Muscle layer of colon (tissue), 2 donors: ENCODE results near the gene KCTD21.
"Not testable (repeated sequence)": the region's sequence is repeated elsewhere in the genome, so short reads cannot be mapped to it uniquely, and the experiment has no call there.

ENCODE experiments used
- H3K27ac ChIP-seq: one replicate; pipeline ENCODE4 v1.7.0; 2013; ENCODE audit warnings: low read depth, mild to moderate bottlenecking, low read length, moderate library complexity
- H3K27me3 ChIP-seq, 2 donors: one replicate each; pipeline ENCODE4 v1.7.0; 2013; ENCODE audit warnings: low read length in 2 of 2, mild to moderate bottlenecking in 2 of 2; ENCODE audit not compliant: insufficient read depth in 2 of 2, control insufficient read depth in 1 of 2
- H3K36me3 ChIP-seq: one replicate; pipeline ENCODE4 v1.7.0; 2013; ENCODE audit warnings: mild to moderate bottlenecking, low read length; ENCODE audit not compliant: insufficient read depth
- H3K4me1 ChIP-seq: one replicate; pipeline ENCODE4 v1.7.0; 2013; ENCODE audit warnings: mild to moderate bottlenecking, low read length; ENCODE audit not compliant: insufficient read depth
- H3K4me3 ChIP-seq, 2 donors: one replicate each; pipeline ENCODE4 v1.7.0; 2013; ENCODE audit warnings: low read length in 2 of 2, low read depth in 1 of 2, mild to moderate bottlenecking in 1 of 2, moderate library complexity in 1 of 2
- H3K9ac ChIP-seq: one replicate; pipeline ENCODE4 v1.7.0; 2013; ENCODE audit warnings: low read length
- H3K9me3 ChIP-seq: one replicate; pipeline ENCODE4 v1.7.0; 2013; ENCODE audit warnings: mild to moderate bottlenecking, low read length
- donor health status: abdominal sarcoma.
- donor health status: Adenocarcinoma of cecum.

The KCTD21 gene

GRCh38 chr11:78181185-78181584, 7.2 kb downstream of the KCTD21 start:
- Histone ChIP-seq H3K9ac (no peak overlapping the region), H3K36me3 (no peaks in the 10 kb centered on the region), H3K4me3 (no peak overlapping the region), H3K27me3 (no peaks in the 10 kb centered on the region), H3K4me1 (peaks cover under 1% of the 10 kb centered on the region), H3K9me3 (no peaks in the 10 kb centered on the region), H3K27ac (no peak overlapping the region)

- no peak overlapping the region for H3K9ac ChIP-seq
Measured at GRCh38 chr11:78180751-78181150, 7.7 kb downstream of the KCTD21 start.

GRCh38 chr11:78179459-78180071, 8.9 kb downstream of the KCTD21 start:
- Histone ChIP-seq H3K9ac (no peak overlapping the region), H3K27me3 (no peaks in the 10 kb centered on the region), H3K36me3 (no peaks in the 10 kb centered on the region), H3K27ac (no peak overlapping the region), H3K4me1 (no peaks in the 10 kb centered on the region), H3K9me3 (no peaks in the 10 kb centered on the region), H3K4me3 (no peak overlapping the region)

More at GRCh38 chr11:78180751-78181150, 7.7 kb downstream of the KCTD21 start:
- H3K27me3 ChIP-seq: no peaks in the 10 kb centered on the region
- no peaks in the 10 kb centered on the region for H3K9me3 ChIP-seq
- H3K4me3 ChIP-seq: no peak overlapping the region
- H3K4me1 ChIP-seq: no peaks in the 10 kb centered on the region
- no peaks in the 10 kb centered on the region for H3K36me3 ChIP-seq
- H3K27ac ChIP-seq: no peak overlapping the region

GRCh38 chr11:78177216-78177615, 11.2 kb downstream of the KCTD21 start:
- no peak overlapping the region for H3K4me3 ChIP-seq
- H3K9me3 ChIP-seq: no peaks in the 10 kb centered on the region
- no peaks in the 10 kb centered on the region for H3K27me3 ChIP-seq
- H3K36me3 ChIP-seq: peaks cover 19% of the 10 kb centered on the region
- no peak overlapping the region for H3K9ac ChIP-seq
- H3K4me1 ChIP-seq: no peaks in the 10 kb centered on the region
- no peak overlapping the region for H3K27ac ChIP-seq

GRCh38 chr11:78176605-78177141, 11.8 kb downstream of the KCTD21 start:
- Histone ChIP-seq H3K9ac (no peak overlapping the region), H3K9me3 (no peaks in the 10 kb centered on the region), H3K4me1 (no peaks in the 10 kb centered on the region), H3K36me3 (peaks cover 19% of the 10 kb centered on the region), H3K27ac (no peak overlapping the region), H3K27me3 (no peaks in the 10 kb centered on the region), H3K4me3 (no peak overlapping the region)

GRCh38 chr11:78175862-78176261, 12.6 kb downstream of the KCTD21 start:
- not testable (repeated sequence) for H3K27me3 ChIP-seq, H3K4me3 ChIP-seq, H3K4me1 ChIP-seq, H3K27ac ChIP-seq, H3K9ac ChIP-seq, H3K9me3 ChIP-seq
- H3K36me3 ChIP-seq: peaks cover 19% of the 10 kb centered on the region

GRCh38 chr11:78171951-78172350, 16.5 kb downstream of the KCTD21 start:
- peaks cover 19% of the 10 kb centered on the region for H3K36me3 ChIP-seq
- no peak overlapping the region for H3K27ac ChIP-seq
- no peak overlapping the region for H3K9ac ChIP-seq
- H3K4me1 ChIP-seq: peaks cover 28% of the 10 kb centered on the region
- H3K9me3 ChIP-seq: no peaks in the 10 kb centered on the region
- no peak overlapping the region for H3K4me3 ChIP-seq
- H3K27me3 ChIP-seq: no peaks in the 10 kb centered on the region

GRCh38 chr11:78170874-78171549, 17.4 kb downstream of the KCTD21 start:
- H3K9ac ChIP-seq: no peak overlapping the region

GRCh38 chr11:78170413-78170812, 18.0 kb downstream of the KCTD21 start:
- H3K9me3 ChIP-seq: no peaks in the 10 kb centered on the region
- H3K4me3 ChIP-seq: no peak overlapping the region
- peaks cover 19% of the 10 kb centered on the region for H3K36me3 ChIP-seq
- no peaks in the 10 kb centered on the region for H3K27me3 ChIP-seq
- no peak overlapping the region for H3K9ac ChIP-seq
- H3K4me1 ChIP-seq: peaks cover 43% of the 10 kb centered on the region
- H3K27ac ChIP-seq: no peak overlapping the region

More at GRCh38 chr11:78170874-78171549, 17.4 kb downstream of the KCTD21 start:
- peaks cover 37% of the 10 kb centered on the region for H3K4me1 ChIP-seq
- H3K4me3 ChIP-seq: no peak overlapping the region
- H3K27ac ChIP-seq: no peak overlapping the region
- H3K9me3 ChIP-seq: no peaks in the 10 kb centered on the region
- H3K27me3 ChIP-seq: no peaks in the 10 kb centered on the region
- peaks cover 19% of the 10 kb centered on the region for H3K36me3 ChIP-seq

GRCh38 chr11:78168539-78169477, 19.6 kb downstream of the KCTD21 start:
- no peaks in the 10 kb centered on the region for H3K27me3 ChIP-seq
- no peaks in the 10 kb centered on the region for H3K9me3 ChIP-seq
- H3K9ac ChIP-seq: no peak overlapping the region
- peak overlapping the region in 1 of 2 donors; percentile 11 for H3K4me3 ChIP-seq
- peaks cover 48% of the 10 kb centered on the region for H3K4me1 ChIP-seq
- peak overlapping the region; percentile 49 for H3K27ac ChIP-seq
- peaks cover 13% of the 10 kb centered on the region for H3K36me3 ChIP-seq

- peaks cover 63% of the 10 kb centered on the region for H3K4me1 ChIP-seq
Measured at GRCh38 chr11:78166855-78167469, 21.5 kb downstream of the KCTD21 start.

More at GRCh38 chr11:78166855-78167469, 21.5 kb downstream of the KCTD21 start:
- Histone ChIP-seq H3K27me3 (no peaks in the 10 kb centered on the region), H3K9me3 (no peaks in the 10 kb centered on the region), H3K9ac (peak overlapping the region; percentile 27), H3K27ac (peak overlapping the region; percentile 67), H3K4me3 (peak overlapping the region in 1 of 2 donors; percentile 24), H3K36me3 (no peaks in the 10 kb centered on the region)
